CD4-positive, alpha-beta memory T cell (primary cell): ENCODE measurements around the gene SORCS2. TPM values are rescaled to one million over a fixed set of nuclear protein-coding genes. Genes with fewer than 3 reads are reported as not detected.

Experiments used
- CTCF ChIA-PET: fragments of 350-600 bp; sonication (Branson Sonifier 250); formaldehyde crosslinking; loops from one replicate; lab custom pipeline; 2021; ENCODE audit warnings: inconsistent platforms; ENCODE audit not compliant: partially characterized antibody; lab: Charles Lee
- POLR2A ChIA-PET: fragments of 350-600 bp; sonication (Branson Sonifier 250); formaldehyde crosslinking; loops from one replicate; lab custom pipeline; 2021; ENCODE audit not compliant: partially characterized antibody; lab: Charles Lee
- DNase-seq, 5 donors: peaks; one replicate each; pipeline versions ENCODE4 v3.0.0 to v3.0.0-alpha.2; 2020 to 2022; ENCODE audit warnings: mixed read lengths in 1 of 5
- H3K27ac ChIP-seq: one replicate; pipeline ENCODE4 v1.7.0; 2013; ENCODE audit warnings: low read depth, low read length
- H3K27me3 ChIP-seq: 2 replicates; pipeline ENCODE4 v1.7.0; 2013; ENCODE audit warnings: mild to moderate bottlenecking, low read length, moderate library complexity; ENCODE audit not compliant: insufficient read depth
- H3K36me3 ChIP-seq: 2 replicates; pipeline ENCODE4 v1.7.0; 2013; ENCODE audit warnings: mild to moderate bottlenecking, low read length, moderate library complexity; ENCODE audit not compliant: insufficient read depth
- H3K4me1 ChIP-seq: 2 replicates; pipeline ENCODE4 v1.7.0; 2013; ENCODE audit warnings: mild to moderate bottlenecking, low read length, moderate library complexity; ENCODE audit not compliant: insufficient read depth
- H3K4me3 ChIP-seq, 2 donors: one replicate each; pipeline ENCODE4 v1.7.0; 2013; ENCODE audit warnings: low read length in 2 of 2, mild to moderate bottlenecking in 1 of 2
- H3K9me3 ChIP-seq, 2 donors: one replicate each; pipeline ENCODE4 v1.7.0; 2013; ENCODE audit warnings: low read length in 2 of 2, control low read depth in 1 of 2; ENCODE audit not compliant: control insufficient read depth in 1 of 2
- H3K27ac Mint-ChIP-seq, 7 donors: one replicate each; pipeline ENCODE4 v1.8.0; 2020 to 2021; ENCODE audit warnings: mixed read lengths in 7 of 7, mild to moderate bottlenecking in 6 of 7, inconsistent platforms in 3 of 7, moderate library complexity in 3 of 7
- H3K27me3 Mint-ChIP-seq, 2 donors: one replicate each; pipeline ENCODE4 v1.8.0; 2020 to 2021; ENCODE audit warnings: mixed read lengths in 2 of 2
- H3K36me3 Mint-ChIP-seq, 2 donors: one replicate each; pipeline ENCODE4 v1.8.0; 2020 to 2021; ENCODE audit warnings: mixed read lengths in 2 of 2, inconsistent platforms in 1 of 2, mild to moderate bottlenecking in 1 of 2
- H3K4me1 Mint-ChIP-seq, 4 donors: one replicate each; pipeline ENCODE4 v1.8.0; 2020 to 2021; ENCODE audit warnings: mixed read lengths in 4 of 4, mild to moderate bottlenecking in 1 of 4
- H3K4me3 Mint-ChIP-seq, 8 donors: one replicate each; pipeline ENCODE4 v1.8.0; 2020 to 2021; ENCODE audit warnings: mixed read lengths in 8 of 8, mild to moderate bottlenecking in 7 of 8, moderate library complexity in 6 of 8, inconsistent platforms in 3 of 8
- H3K9me3 Mint-ChIP-seq, 8 donors: one replicate each; pipeline ENCODE4 v1.8.0; 2020 to 2021; ENCODE audit warnings: mixed read lengths in 8 of 8, mild to moderate bottlenecking in 5 of 8, inconsistent platforms in 3 of 8, moderate library complexity in 1 of 8
- intact Hi-C: fragments of 100-400 bp; cut with micrococcal nuclease; formaldehyde crosslinking; loops from one replicate; pipeline ENCODE4 v1.15.1; 2023
- polyA plus RNA-seq, 2 donors: library from polyadenylated mRNA; unstranded; fragments of 300-500 nt; fragmentation: Illumina TruSeq; gene quantifications; one replicate each; pipeline ENCODE4 v1.2.3, GENCODE V29; 2021
- total RNA-seq, 2 experiments: library from RNA; stranded (reverse); gene quantifications; one replicate each; pipeline ENCODE4 v1.2.3, GENCODE V29; 2021

SORCS2 gene
- total and polyA plus RNA-seq, 4 experiments from 2014 or later = not detected

- H3K27ac Mint-ChIP-seq = no peak overlapping the region
- intact Hi-C loops = no loop called here
- ChIA-PET POLR2A (no interaction called here), CTCF (no interaction called here)
- H3K36me3 Mint-ChIP-seq = peaks cover 4 to 5% of the 10 kb centered on the region in 2 donors
- peaks cover 6 to 53% (median 33%) of the 10 kb centered on the region in 8 donors for H3K9me3 Mint-ChIP-seq
- H3K4me1 Mint-ChIP-seq = no peaks in the 10 kb centered on the region
- Histone ChIP-seq H3K4me1 (no peaks in the 10 kb centered on the region), H3K36me3 (no peaks in the 10 kb centered on the region), H3K4me3 (no peak overlapping the region), H3K9me3 (peaks cover 0 to 3% of the 10 kb centered on the region in 2 donors), H3K27ac (no peak overlapping the region), H3K27me3 (no peaks in the 10 kb centered on the region)
- H3K4me3 Mint-ChIP-seq = no peak overlapping the region
- H3K27me3 Mint-ChIP-seq = peaks cover 1 to 5% of the 10 kb centered on the region in 2 donors
- DNase-seq = no peak
These were observed 364.2 kb downstream of the SORCS2 start for GRCh38 chr4:7556558-7556957.

- ChIA-PET CTCF (no interaction called here), POLR2A (no interaction called here)
- intact Hi-C loops = no loop called here
- H3K27ac ChIP-seq = no peak overlapping the region
- no peaks in the 10 kb centered on the region for H3K36me3 ChIP-seq
- H3K27me3 Mint-ChIP-seq = peaks cover 1 to 5% of the 10 kb centered on the region in 2 donors
- no peak overlapping the region for H3K4me3 ChIP-seq
- DNase-seq = no peak
- no peak overlapping the region for H3K4me3 Mint-ChIP-seq
- H3K27me3 ChIP-seq = no peaks in the 10 kb centered on the region
- H3K9me3 ChIP-seq = no peaks in the 10 kb centered on the region
- H3K4me1 ChIP-seq = no peaks in the 10 kb centered on the region
- no peaks in the 10 kb centered on the region for H3K4me1 Mint-ChIP-seq
- H3K27ac Mint-ChIP-seq = no peak overlapping the region
- H3K9me3 Mint-ChIP-seq = peaks cover 6 to 47% (median 32%) of the 10 kb centered on the region in 8 donors
- peaks cover 4 to 5% of the 10 kb centered on the region in 2 donors for H3K36me3 Mint-ChIP-seq
These were observed 365.1 kb downstream of the SORCS2 start for GRCh38 chr4:7557456-7557855.

- POLR2A ChIA-PET = no interaction called here
- CTCF ChIA-PET = no interaction called here
- DNase-seq = no peak
- Mint-ChIP-seq H3K27ac (no peak overlapping the region), H3K4me1 (no peaks in the 10 kb centered on the region), H3K9me3 (peaks cover 2 to 38% (median 23%) of the 10 kb centered on the region in 8 donors), H3K36me3 (peaks cover 0 to 4% of the 10 kb centered on the region in 2 donors), H3K4me3 (no peak overlapping the region), H3K27me3 (peaks cover 1 to 3% of the 10 kb centered on the region in 2 donors)
- H3K4me3 ChIP-seq = no peak overlapping the region
- no peak overlapping the region for H3K27ac ChIP-seq
- H3K9me3 ChIP-seq = no peaks in the 10 kb centered on the region
- no peaks in the 10 kb centered on the region for H3K4me1 ChIP-seq
- intact Hi-C loops = no loop called here
- H3K27me3 ChIP-seq = no peaks in the 10 kb centered on the region
- no peaks in the 10 kb centered on the region for H3K36me3 ChIP-seq
These were observed 366.1 kb downstream of the SORCS2 start for GRCh38 chr4:7558436-7558835.

GRCh38 chr4:7559316-7559715 lies 367.0 kb downstream of the SORCS2 start:
- H3K9me3 Mint-ChIP-seq = peaks cover 0 to 29% (median 15%) of the 10 kb centered on the region in 8 donors
- Histone ChIP-seq H3K36me3 (no peaks in the 10 kb centered on the region), H3K27me3 (no peaks in the 10 kb centered on the region), H3K4me1 (no peaks in the 10 kb centered on the region), H3K9me3 (no peaks in the 10 kb centered on the region), H3K4me3 (no peak overlapping the region), H3K27ac (no peak overlapping the region)
- CTCF ChIA-PET = no interaction called here
- intact Hi-C loops = no loop called here
- H3K4me1 Mint-ChIP-seq = no peaks in the 10 kb centered on the region
- POLR2A ChIA-PET = no interaction called here
- H3K36me3 Mint-ChIP-seq = peaks cover 0 to 3% of the 10 kb centered on the region in 2 donors
- H3K27ac Mint-ChIP-seq = no peak overlapping the region
- no peak overlapping the region for H3K4me3 Mint-ChIP-seq
- H3K27me3 Mint-ChIP-seq = peaks cover 1 to 2% of the 10 kb centered on the region in 2 donors
- DNase-seq = no peak

- no peak overlapping the region for H3K4me3 ChIP-seq
- Mint-ChIP-seq H3K27ac (peak overlapping the region in 1 of 7 donors; percentile 37), H3K27me3 (peaks cover 0 to 1% of the 10 kb centered on the region in 2 donors), H3K4me3 (no peak overlapping the region), H3K9me3 (peaks cover 0 to 23% (median 10%) of the 10 kb centered on the region in 8 donors), H3K4me1 (no peaks in the 10 kb centered on the region), H3K36me3 (no peaks in the 10 kb centered on the region)
- no peaks in the 10 kb centered on the region for H3K27me3 ChIP-seq
- intact Hi-C loops = no loop called here
- ChIA-PET CTCF (no interaction called here), POLR2A (no interaction called here)
- H3K36me3 ChIP-seq = no peaks in the 10 kb centered on the region
- no peaks in the 10 kb centered on the region for H3K9me3 ChIP-seq
- H3K27ac ChIP-seq = no peak overlapping the region
- DNase-seq = no peak
- no peaks in the 10 kb centered on the region for H3K4me1 ChIP-seq
These were observed 367.5 kb downstream of the SORCS2 start for GRCh38 chr4:7559741-7560395.

- no peaks in the 10 kb centered on the region for H3K36me3 Mint-ChIP-seq
- Histone ChIP-seq H3K9me3 (no peaks in the 10 kb centered on the region), H3K36me3 (no peaks in the 10 kb centered on the region), H3K4me3 (no peak overlapping the region), H3K27me3 (no peaks in the 10 kb centered on the region), H3K4me1 (no peaks in the 10 kb centered on the region), H3K27ac (no peak overlapping the region)
- H3K27ac Mint-ChIP-seq = no peak overlapping the region
- H3K4me1 Mint-ChIP-seq = no peaks in the 10 kb centered on the region
- peaks cover 0 to 11% (median 4%) of the 10 kb centered on the region in 8 donors for H3K9me3 Mint-ChIP-seq
- ChIA-PET CTCF (no interaction called here), POLR2A (no interaction called here)
- DNase-seq = no peak
- no peak overlapping the region for H3K4me3 Mint-ChIP-seq
- no peaks in the 10 kb centered on the region for H3K27me3 Mint-ChIP-seq
- intact Hi-C loops = no loop called here
These were observed 369.2 kb downstream of the SORCS2 start for GRCh38 chr4:7561557-7561956.

GRCh38 chr4:7564242-7564641 lies 371.9 kb downstream of the SORCS2 start:
- DNase-seq = no peak
- POLR2A ChIA-PET = no interaction called here
- Histone ChIP-seq H3K4me1 (no peaks in the 10 kb centered on the region), H3K4me3 (no peak overlapping the region), H3K36me3 (no peaks in the 10 kb centered on the region), H3K27me3 (no peaks in the 10 kb centered on the region), H3K9me3 (no peaks in the 10 kb centered on the region), H3K27ac (no peak overlapping the region)
- H3K27me3 Mint-ChIP-seq = peaks cover 0 to 1% of the 10 kb centered on the region in 2 donors
- H3K9me3 Mint-ChIP-seq = peaks cover 0 to 3% (median 0%) of the 10 kb centered on the region in 8 donors
- CTCF ChIA-PET = no interaction called here
- no peak overlapping the region for H3K4me3 Mint-ChIP-seq
- H3K36me3 Mint-ChIP-seq = no peaks in the 10 kb centered on the region
- H3K4me1 Mint-ChIP-seq = no peaks in the 10 kb centered on the region
- intact Hi-C loops = no loop called here
- H3K27ac Mint-ChIP-seq = no peak overlapping the region
